Glutamatergic neuron (in vitro differentiated cells): ENCODE results near the gene C2CD4A. TPM values are rescaled to one million over a fixed set of nuclear protein-coding genes. Genes with fewer than 3 reads are reported as not detected.

ENCODE experiments used
- DNase-seq: peaks from one replicate; pipeline ENCODE4 v3.0.0; 2022
- H3K27ac Mint-ChIP-seq: one replicate; pipeline ENCODE4 v1.8.0; 2020; ENCODE audit warnings: mild to moderate bottlenecking, mixed read lengths, inconsistent platforms; ENCODE audit not compliant: unreplicated experiment
- H3K27me3 Mint-ChIP-seq: one replicate; pipeline ENCODE4 v1.8.0; 2020; ENCODE audit warnings: mild to moderate bottlenecking, moderate library complexity, mixed read lengths, inconsistent platforms; ENCODE audit not compliant: unreplicated experiment
- H3K36me3 Mint-ChIP-seq: one replicate; pipeline ENCODE4 v1.8.0; 2020; ENCODE audit warnings: mild to moderate bottlenecking, mixed read lengths, inconsistent platforms; ENCODE audit not compliant: unreplicated experiment
- H3K4me1 Mint-ChIP-seq: one replicate; pipeline ENCODE4 v1.8.0; 2020; ENCODE audit warnings: mild to moderate bottlenecking, low read depth, mixed read lengths, inconsistent platforms; ENCODE audit not compliant: unreplicated experiment
- H3K4me3 Mint-ChIP-seq: one replicate; pipeline ENCODE4 v1.8.0; 2020; ENCODE audit warnings: mild to moderate bottlenecking, mixed read lengths, inconsistent platforms; ENCODE audit not compliant: unreplicated experiment
- H3K9me3 Mint-ChIP-seq: one replicate; pipeline ENCODE4 v1.8.0; 2020; ENCODE audit warnings: mild to moderate bottlenecking, moderate library complexity, mixed read lengths, inconsistent platforms; ENCODE audit not compliant: unreplicated experiment
- total RNA-seq: library from RNA; stranded (reverse); fragmentation: NEBNext Ultra II Directional; extraction: Animal tissue kit (Norgen Biotek cat#: 25700); gene quantifications from one replicate; pipeline ENCODE4 v1.2.1, GENCODE V29; 2021; ENCODE audit not compliant: unreplicated experiment
- TF ChIP-seq, protein P1 (sequence below): fragments of 200-600 bp; sonication (generic); IDR thresholded peaks from one replicate; pipeline ENCODE4 v1.5.0; 2021; ENCODE audit not compliant: partially characterized antibody, unreplicated experiment

The C2CD4A gene
- total RNA-seq, 1 donor from 2014 or later: 0.20 TPM

DNA sequence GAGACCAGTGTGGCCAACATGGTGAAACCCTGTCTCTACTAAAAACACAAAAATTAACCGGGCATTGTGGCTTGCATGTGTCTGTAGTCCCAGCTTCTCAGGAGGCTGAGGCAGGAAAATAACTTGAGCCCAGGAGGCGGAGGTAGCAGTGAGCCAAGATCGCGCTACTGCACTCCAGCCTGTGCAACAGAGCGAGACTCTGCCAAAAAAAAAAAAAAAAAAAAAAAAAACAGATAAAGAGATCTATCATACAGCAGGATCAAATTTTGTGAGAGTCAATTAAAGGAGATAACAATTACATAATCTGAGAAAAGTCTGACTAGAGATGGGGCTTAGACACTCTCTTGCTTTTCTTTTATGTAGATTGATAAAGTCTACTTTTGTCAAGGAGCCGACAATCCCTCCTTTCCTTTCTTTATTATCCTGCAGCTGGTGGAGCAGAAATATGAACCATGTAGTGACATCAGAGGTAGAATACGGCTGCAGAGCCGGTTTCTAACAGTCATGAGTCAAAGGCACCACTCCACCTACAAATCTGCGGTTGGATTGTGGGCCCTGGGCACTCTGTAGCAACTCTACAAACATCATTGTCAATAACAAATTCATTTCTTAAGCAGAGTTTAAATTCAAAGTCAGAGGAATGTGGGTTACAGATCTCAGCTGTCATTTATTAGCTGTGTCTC lies 9.0 kb downstream of the C2CD4A start:
- H3K9me3 Mint-ChIP-seq: no peaks in the 10 kb centered on the region
- no peak overlapping the region for H3K27ac Mint-ChIP-seq
- no peak overlapping the region for H3K4me3 Mint-ChIP-seq
- H3K27me3 Mint-ChIP-seq: peaks cover 2% of the 10 kb centered on the region
- no peaks in the 10 kb centered on the region for H3K36me3 Mint-ChIP-seq
- H3K4me1 Mint-ChIP-seq: no peaks in the 10 kb centered on the region
- TF ChIP-seq, protein P1, sequence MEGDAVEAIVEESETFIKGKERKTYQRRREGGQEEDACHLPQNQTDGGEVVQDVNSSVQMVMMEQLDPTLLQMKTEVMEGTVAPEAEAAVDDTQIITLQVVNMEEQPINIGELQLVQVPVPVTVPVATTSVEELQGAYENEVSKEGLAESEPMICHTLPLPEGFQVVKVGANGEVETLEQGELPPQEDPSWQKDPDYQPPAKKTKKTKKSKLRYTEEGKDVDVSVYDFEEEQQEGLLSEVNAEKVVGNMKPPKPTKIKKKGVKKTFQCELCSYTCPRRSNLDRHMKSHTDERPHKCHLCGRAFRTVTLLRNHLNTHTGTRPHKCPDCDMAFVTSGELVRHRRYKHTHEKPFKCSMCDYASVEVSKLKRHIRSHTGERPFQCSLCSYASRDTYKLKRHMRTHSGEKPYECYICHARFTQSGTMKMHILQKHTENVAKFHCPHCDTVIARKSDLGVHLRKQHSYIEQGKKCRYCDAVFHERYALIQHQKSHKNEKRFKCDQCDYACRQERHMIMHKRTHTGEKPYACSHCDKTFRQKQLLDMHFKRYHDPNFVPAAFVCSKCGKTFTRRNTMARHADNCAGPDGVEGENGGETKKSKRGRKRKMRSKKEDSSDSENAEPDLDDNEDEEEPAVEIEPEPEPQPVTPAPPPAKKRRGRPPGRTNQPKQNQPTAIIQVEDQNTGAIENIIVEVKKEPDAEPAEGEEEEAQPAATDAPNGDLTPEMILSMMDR: no peak
- DNase-seq: no peak

DNA sequence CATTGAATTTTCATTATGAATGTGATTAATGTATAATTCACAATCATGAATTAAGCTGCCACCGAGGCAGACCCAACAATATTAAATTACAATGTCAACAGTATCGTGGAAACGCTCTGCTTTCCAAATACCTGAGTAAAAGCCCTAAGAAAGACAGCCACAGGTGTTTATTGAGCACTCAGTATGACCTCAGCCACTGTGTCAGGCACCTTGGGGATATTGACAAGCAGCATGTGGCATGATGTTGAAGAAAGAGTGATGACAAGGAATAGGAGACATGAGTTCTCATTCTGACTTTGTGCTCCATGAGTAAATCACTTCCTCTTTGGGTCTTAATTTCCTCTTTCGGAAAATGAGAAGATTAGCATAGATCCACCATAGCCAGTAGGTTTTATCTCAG lies 12.8 kb downstream of the C2CD4A start:
- Mint-ChIP-seq H3K9me3 (no peaks in the 10 kb centered on the region), H3K27me3 (peaks cover 4% of the 10 kb centered on the region), H3K4me3 (no peak overlapping the region), H3K4me1 (no peaks in the 10 kb centered on the region), H3K27ac (no peak overlapping the region), H3K36me3 (no peaks in the 10 kb centered on the region)
- TF ChIP-seq, protein P1: no peak
- no peak for DNase-seq

DNA sequence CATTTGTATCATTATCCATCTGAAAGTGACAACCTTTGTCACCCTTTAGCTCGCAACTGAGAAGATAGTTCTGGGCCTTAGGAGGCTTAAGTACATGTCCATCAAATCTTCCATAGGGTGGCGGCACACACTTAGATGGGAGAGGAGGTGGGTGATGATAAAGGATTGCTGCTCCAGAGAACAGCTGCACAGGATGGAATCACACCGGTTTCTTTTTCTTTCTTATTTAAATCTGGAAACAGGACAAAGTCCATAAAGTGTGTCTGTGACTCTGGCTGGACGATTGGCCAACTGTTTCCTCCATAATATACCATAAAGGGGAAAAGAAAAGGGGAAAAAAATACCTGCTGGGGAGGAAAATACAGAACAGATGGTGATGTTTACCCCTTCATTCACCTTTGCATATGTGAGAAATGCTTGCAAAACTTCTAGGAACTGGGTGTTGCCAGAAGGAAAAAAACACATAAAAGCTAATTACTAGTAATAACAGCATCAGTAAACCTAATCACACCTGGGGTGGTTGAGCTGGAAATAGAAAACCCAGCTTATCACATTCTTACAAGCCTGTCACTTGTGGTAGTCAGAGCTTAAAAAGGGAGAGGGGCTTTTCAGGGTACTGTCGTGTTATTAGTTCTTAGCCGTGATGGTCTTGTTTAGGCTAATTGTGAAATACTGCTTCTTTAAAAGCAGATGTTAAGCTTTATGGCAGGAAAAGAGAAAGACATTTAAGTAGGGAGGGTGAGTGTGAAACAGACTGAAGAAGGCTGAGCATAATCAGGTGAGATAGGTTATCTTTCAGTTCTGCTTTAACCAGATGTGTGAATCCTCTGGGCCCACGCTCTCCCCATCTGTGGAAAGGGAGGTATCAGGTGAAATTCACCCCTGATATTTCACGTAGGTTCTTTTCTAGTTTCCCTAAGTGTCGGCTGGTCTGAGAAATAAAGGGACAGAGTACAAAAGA lies 16.7 kb downstream of the C2CD4A start:
- Mint-ChIP-seq H3K27ac (no peak overlapping the region), H3K9me3 (no peaks in the 10 kb centered on the region), H3K27me3 (peaks cover 2% of the 10 kb centered on the region), H3K36me3 (no peaks in the 10 kb centered on the region), H3K4me1 (no peaks in the 10 kb centered on the region), H3K4me3 (no peak overlapping the region)
- no peak for DNase-seq
- TF ChIP-seq, protein P1: no peak

DNA sequence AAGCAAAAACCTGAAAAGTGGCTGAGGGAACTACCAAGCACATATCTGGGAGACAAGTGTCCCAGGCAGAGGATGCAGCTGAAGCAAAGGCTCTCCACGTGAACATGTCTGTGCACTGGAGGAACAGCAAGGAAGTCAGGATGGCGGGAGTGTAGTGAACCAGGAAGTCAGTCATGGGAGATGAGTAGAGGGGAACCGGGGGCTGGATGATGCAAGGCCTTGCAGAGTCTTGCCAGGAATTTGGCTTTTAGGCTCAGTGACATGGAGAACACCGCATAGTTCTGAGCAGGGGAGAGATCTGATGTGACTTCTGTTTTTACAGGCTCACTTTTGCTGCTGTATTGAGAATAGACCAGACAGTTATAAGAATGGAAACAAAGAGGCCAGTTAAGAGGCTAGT lies 19.0 kb downstream of the C2CD4A start:
- Mint-ChIP-seq H3K4me1 (no peaks in the 10 kb centered on the region), H3K27ac (no peak overlapping the region)

More for the DNA sequence above, 19.0 kb downstream of the C2CD4A start:
- no peak for DNase-seq
- TF ChIP-seq, protein P1: no peak
- Mint-ChIP-seq H3K9me3 (no peaks in the 10 kb centered on the region), H3K27me3 (peaks cover 2% of the 10 kb centered on the region), H3K36me3 (no peaks in the 10 kb centered on the region), H3K4me3 (no peak overlapping the region)
